NCI-H510A (cell line): ENCODE data around the gene TRDN.

ENCODE experiments used
- DNase-seq: peaks from one replicate; lab custom pipeline; 2025; lab: John Stamatoyannopoulos, UW

Gene TRDN

GRCh38 chr6:123168892-123169773 is 467.6 kb downstream of the TRDN start:
- no peak for DNase-seq

GRCh38 chr6:123168466-123168865 is 468.3 kb downstream of the TRDN start:
- no peak for DNase-seq
